Suprapubic skin (tissue), 4 donors: ENCODE data around the gene ATP11A. TPM values are rescaled to one million over a fixed set of nuclear protein-coding genes. Genes with fewer than 3 reads are reported as not detected.

Source experiments
- DNase-seq, 2 donors: peaks; one replicate each; pipeline ENCODE4 v3.0.0-alpha.2; 2019; ENCODE audit warnings: low spot score in 2 of 2
- H3K27ac ChIP-seq: fragments of 200-600 bp; sonication (generic); one replicate; pipeline ENCODE4 v1.5.1; 2019
- H3K27me3 ChIP-seq: fragments of 200-600 bp; sonication (generic); one replicate; pipeline ENCODE4 v1.5.1; 2019
- H3K36me3 ChIP-seq: fragments of 200-600 bp; sonication (generic); one replicate; pipeline ENCODE4 v1.5.1; 2019
- H3K4me1 ChIP-seq: fragments of 200-600 bp; sonication (generic); one replicate; pipeline ENCODE4 v1.5.1; 2019
- H3K4me3 ChIP-seq: fragments of 200-600 bp; sonication (generic); one replicate; pipeline ENCODE4 v1.5.1; 2019; ENCODE audit warnings: mild to moderate bottlenecking
- H3K9me3 ChIP-seq: fragments of 200-600 bp; sonication (generic); one replicate; pipeline ENCODE4 v1.5.1; 2019
- EP300 ChIP-seq: sonication (generic); formaldehyde crosslinking; IDR thresholded peaks from one replicate; pipeline ENCODE4 v1.6.1; 2017; ENCODE audit warnings: antibody characterized with exemption
- POLR2A ChIP-seq, 2 donors: fragments of 450-650 bp; IDR thresholded peaks; one replicate each; pipeline ENCODE4 v1.6.1; 2017; ENCODE audit warnings: antibody characterized with exemption in 2 of 2, mild to moderate bottlenecking in 2 of 2, moderate library complexity in 2 of 2
- POLR2AphosphoS5 ChIP-seq, 3 donors: sonication (generic); formaldehyde crosslinking; IDR thresholded peaks; one replicate each; pipeline ENCODE4 v1.6.1; 2017; ENCODE audit warnings: antibody characterized with exemption in 3 of 3
- WGBS: methylation state at CpG from one replicate; pipeline ENCODE4 v1.1.5; 2018; 5-methylcytosine and 5-hydroxymethylcytosine counted together
- total RNA-seq, 4 donors: library from RNA; depleted of rRNA; stranded (reverse); fragments of >200 nt; gene quantifications; one replicate each; pipeline ENCODE4 v1.1.0, GENCODE V29; 2016
- TF ChIP-seq, protein P1 (sequence below), 2 donors: fragments of 200-600 bp in 1 of 2; fragments of 450-650 bp in 1 of 2; sonication (generic) in 1 of 2; IDR thresholded peaks; one replicate each; pipeline ENCODE4 v1.5.1; 2016 to 2019; ENCODE audit warnings: antibody characterized with exemption in 2 of 2, mild to moderate bottlenecking in 1 of 2, moderate library complexity in 1 of 2

Gene ATP11A
- 10 to 100 TPM; 22.8 to 51.0 (median 39.8) TPM for total RNA-seq

- no CpG with 5 or more reads among the region's 95 CpGs for WGBS
- Histone ChIP-seq H3K4me1 (peaks cover 43% of the 10 kb centered on the region), H3K36me3 (no peaks in the 10 kb centered on the region), H3K27me3 (no peaks in the 10 kb centered on the region), H3K9me3 (no peaks in the 10 kb centered on the region), H3K27ac (peak within 1 kb of the TSS; percentile 95), H3K4me3 (peak within 1 kb of the TSS; percentile 99)
- DNase-seq: peak; percentile 94
- TF ChIP-seq, protein P1, sequence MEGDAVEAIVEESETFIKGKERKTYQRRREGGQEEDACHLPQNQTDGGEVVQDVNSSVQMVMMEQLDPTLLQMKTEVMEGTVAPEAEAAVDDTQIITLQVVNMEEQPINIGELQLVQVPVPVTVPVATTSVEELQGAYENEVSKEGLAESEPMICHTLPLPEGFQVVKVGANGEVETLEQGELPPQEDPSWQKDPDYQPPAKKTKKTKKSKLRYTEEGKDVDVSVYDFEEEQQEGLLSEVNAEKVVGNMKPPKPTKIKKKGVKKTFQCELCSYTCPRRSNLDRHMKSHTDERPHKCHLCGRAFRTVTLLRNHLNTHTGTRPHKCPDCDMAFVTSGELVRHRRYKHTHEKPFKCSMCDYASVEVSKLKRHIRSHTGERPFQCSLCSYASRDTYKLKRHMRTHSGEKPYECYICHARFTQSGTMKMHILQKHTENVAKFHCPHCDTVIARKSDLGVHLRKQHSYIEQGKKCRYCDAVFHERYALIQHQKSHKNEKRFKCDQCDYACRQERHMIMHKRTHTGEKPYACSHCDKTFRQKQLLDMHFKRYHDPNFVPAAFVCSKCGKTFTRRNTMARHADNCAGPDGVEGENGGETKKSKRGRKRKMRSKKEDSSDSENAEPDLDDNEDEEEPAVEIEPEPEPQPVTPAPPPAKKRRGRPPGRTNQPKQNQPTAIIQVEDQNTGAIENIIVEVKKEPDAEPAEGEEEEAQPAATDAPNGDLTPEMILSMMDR (IDR thresholded peaks at IDR 0.05): no peak
- TF ChIP-seq EP300: no peak
- TF ChIP-seq POLR2A (IDR thresholded peaks at IDR 0.05): peak in 1 of 2 donors; percentile 65
- peak in 1 of 3 donors; percentile 18 for TF ChIP-seq POLR2AphosphoS5 (IDR thresholded peaks at IDR 0.05)
Observed at GRCh38 chr13:112689303-112690245, at the start of gene ATP11A. Gene ATP11A (plus strand): TSS chr13:112690038. CDS start chr13:112690417, 379 bp downstream.

DNA sequence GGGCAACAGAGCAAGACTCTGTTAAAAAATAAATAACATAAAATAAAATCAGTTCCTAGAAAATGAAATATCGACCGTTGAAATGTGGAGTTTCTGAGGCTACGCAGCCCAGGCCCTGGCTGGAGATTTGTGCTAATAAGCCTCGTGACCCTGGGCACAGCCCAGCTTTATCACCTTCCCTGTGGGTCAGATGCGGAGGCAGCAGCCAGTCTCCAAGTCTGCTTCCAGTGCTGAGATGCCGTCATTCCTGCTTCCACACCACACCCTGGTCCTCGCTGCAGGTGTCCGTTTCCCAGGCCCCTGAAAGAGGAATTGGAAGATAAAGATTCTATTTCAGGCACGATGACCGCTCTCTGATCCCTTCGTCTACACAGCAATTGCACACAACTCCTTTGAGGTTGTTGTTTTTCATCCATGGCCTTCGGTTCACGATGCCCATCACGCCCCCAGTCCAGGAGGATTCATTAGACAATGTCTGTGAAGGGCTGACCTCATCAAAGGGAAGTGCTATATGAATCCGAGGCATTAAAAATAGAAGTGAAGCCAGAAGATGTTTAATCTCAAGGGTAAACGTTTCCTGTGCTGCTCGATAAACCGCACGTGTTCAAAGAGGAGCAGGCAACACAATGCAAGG is 48.3 kb upstream of the ATP11A start:
- DNase-seq: no peak

DNA sequence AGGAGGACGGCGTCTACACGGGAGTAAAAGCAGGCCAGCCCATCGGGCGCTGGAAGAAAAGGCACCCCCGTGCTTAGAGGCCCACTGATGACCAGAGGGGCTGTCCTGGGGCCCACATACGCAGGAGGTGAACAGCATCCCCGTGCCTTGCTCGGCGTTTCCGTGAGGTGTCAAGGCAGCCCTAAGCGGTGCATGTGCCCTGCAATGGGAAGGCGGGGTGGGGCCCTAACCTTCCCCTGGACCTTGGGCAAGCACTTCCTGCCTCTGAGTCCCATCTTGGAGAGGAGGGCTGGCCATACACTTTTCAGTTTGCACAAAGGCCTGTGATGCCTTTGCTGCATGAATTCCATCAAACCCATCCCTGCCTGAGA is 47.8 kb upstream of the ATP11A start:
- 89% methylated on average over 13 of the region's 13 CpGs for whole genome bisulfite sequencing
- Histone ChIP-seq H3K4me3 (no peak overlapping the region), H3K9me3 (no peaks in the 10 kb centered on the region), H3K4me1 (peaks cover 10% of the 10 kb centered on the region), H3K27me3 (peaks cover 37% of the 10 kb centered on the region), H3K36me3 (no peaks in the 10 kb centered on the region), H3K27ac (no peak overlapping the region)
- TF ChIP-seq POLR2AphosphoS5 (IDR thresholded peaks at IDR 0.05) (no peak), POLR2A (IDR thresholded peaks at IDR 0.05) (no peak), EP300 (no peak)
- TF ChIP-seq, protein P1 (IDR thresholded peaks at IDR 0.05): no peak
- no peak for DNase-seq

More for the DNA sequence above, 48.3 kb upstream of the ATP11A start:
- Histone ChIP-seq H3K4me3 (no peak overlapping the region), H3K4me1 (peaks cover 10% of the 10 kb centered on the region), H3K27me3 (peaks cover 42% of the 10 kb centered on the region), H3K36me3 (no peaks in the 10 kb centered on the region), H3K27ac (no peak overlapping the region), H3K9me3 (no peaks in the 10 kb centered on the region)
- no peak for TF ChIP-seq EP300
- TF ChIP-seq, protein P1 (IDR thresholded peaks at IDR 0.05): no peak
- no peak for TF ChIP-seq POLR2A (IDR thresholded peaks at IDR 0.05)
- TF ChIP-seq POLR2AphosphoS5 (IDR thresholded peaks at IDR 0.05): no peak
- 92% methylated on average over 19 of the region's 19 CpGs for WGBS

- Histone ChIP-seq H3K36me3 (no peaks in the 10 kb centered on the region), H3K4me3 (no peak overlapping the region), H3K9me3 (no peaks in the 10 kb centered on the region), H3K27me3 (peaks cover 18% of the 10 kb centered on the region), H3K27ac (no peak overlapping the region), H3K4me1 (peaks cover 4% of the 10 kb centered on the region)
- no peak for DNase-seq
- TF ChIP-seq POLR2AphosphoS5 (IDR thresholded peaks at IDR 0.05) (no peak), POLR2A (IDR thresholded peaks at IDR 0.05) (no peak), EP300 (no peak)
- TF ChIP-seq, protein P1 (IDR thresholded peaks at IDR 0.05): no peak
- 84% methylated on average over 7 of the region's 9 CpGs for WGBS
Observed at GRCh38 chr13:112643759-112644459, 45.9 kb upstream of the ATP11A start.
